ENCODE results near the gene TM4SF5. TPM values are rescaled to one million over a fixed set of nuclear protein-coding genes. Genes with fewer than 3 reads are reported as not detected.

Gene TM4SF5
- polyA plus RNA-seq, 1 of the 3 experiments (the other 2 are of a cell fraction), result not detected

GRCh38 chr17:4740584-4740983 is 31.1 kb upstream of the TM4SF5 start:
- POLR2A ChIA-PET, result no interaction called here

More at GRCh38 chr17:4740584-4740983, 31.1 kb upstream of the TM4SF5 start:
- Histone ChIP-seq H3K27ac (ENCODE audit: low read depth in 2 of 2, low read length in 1 of 2) (no peak overlapping the region), H3K4me2 (no peak overlapping the region), H3K36me3 (replicated peaks in 1 of 2; ENCODE audit: control insufficient read depth in 1 of 2, insufficient read depth in 2 of 2, low read length in 1 of 2) (no peaks in the 10 kb centered on the region), H3K27me3 (ENCODE audit: insufficient read depth) (peaks cover 23% of the 10 kb centered on the region), H4K20me1 (ENCODE audit: insufficient read depth) (no peaks in the 10 kb centered on the region), H3K4me3 (ENCODE audit: low read depth in 2 of 2, low read length in 1 of 2) (no peak overlapping the region), H3K9me2 (no peaks in the 10 kb centered on the region), H3K9ac (no peak overlapping the region), H2AFZ (ENCODE audit: low read depth) (no peak overlapping the region), H3K79me2 (ENCODE audit: insufficient read depth) (no peaks in the 10 kb centered on the region), H3K4me1 (ENCODE audit: control insufficient read depth in 1 of 2, insufficient read depth in 2 of 2, low read depth in 1 of 2, low read length in 1 of 2) (peaks cover 0 to 7% of the 10 kb centered on the region in 2 experiments; a peak in 1 of 4 replicates), H3K9me3 (no peaks in the 10 kb centered on the region), H3F3A (replicated peaks; ENCODE audit: insufficient read depth) (peaks cover 6% of the 10 kb centered on the region)
- TF ChIP-seq MXI1 (IDR thresholded peaks at IDR 0.05; ENCODE audit: low read depth, low read length) (no peak), SMC3 (IDR thresholded peaks at IDR 0.05; ENCODE audit: low read depth, low read length) (no peak), NRF1 (IDR thresholded peaks at IDR 0.05; ENCODE audit: low read depth, low read length) (no peak), FOSL2 (IDR thresholded peaks at IDR 0.05; ENCODE audit: borderline replicate concordance, low read depth) (no peak), SIN3A (IDR thresholded peaks at IDR 0.05; ENCODE audit: borderline replicate concordance, low read depth, low read length) (no peak), RFX5 (IDR thresholded peaks at IDR 0.05; ENCODE audit: low read length) (no peak), JUND (IDR thresholded peaks at IDR 0.05) (no peak), RXRA (IDR thresholded peaks at IDR 0.05; ENCODE audit: borderline replicate concordance, low read depth) (no peak), EP300 (IDR thresholded peaks at IDR 0.05; ENCODE audit: borderline replicate concordance in 1 of 2, low read depth in 1 of 2, low read length in 1 of 2) (no peak), USF1 (IDR thresholded peaks at IDR 0.05; ENCODE audit: borderline replicate concordance, low read depth) (no peak), RCOR1 (IDR thresholded peaks at IDR 0.05; ENCODE audit: low read length) (no peak), PBX3 (IDR thresholded peaks at IDR 0.05) (no peak), CTCF (IDR thresholded peaks at IDR 0.05) (no peak), TAF1 (IDR thresholded peaks at IDR 0.05; ENCODE audit: borderline replicate concordance, low read depth, low read length) (no peak), GATA2 (CRISPR knock-in tag; IDR thresholded peaks at IDR 0.05) (no peak)
- DNase-seq, result no peak
- 97% methylated on average over 8 of the region's 8 CpGs for WGBS (ENCODE audit: low lambda C conversion rate)
- CTCF ChIA-PET, result interaction anchor here (1.6 to 2.5 kb wide), 2 partner anchors 9 to 49 kb away, joined by 6 read pairs; partner anchors contain the start of gene MED11

Data from SK-N-SH (cell line).